Osteoblast (primary cell): ENCODE results near the gene SLC13A2. TPM values are rescaled to one million over a fixed set of nuclear protein-coding genes. Genes with fewer than 3 reads are reported as not detected.

Source experiments
- DNase-seq: peaks from one replicate; pipeline ENCODE4 v3.0.0; 2011; ENCODE audit warnings: low spot score, mixed read lengths; ENCODE audit not compliant: insufficient read length; ENCODE audit errors: missing footprints
- H2AFZ ChIP-seq: 2 replicates; pipeline ENCODE4 v1.6.0; 2011; ENCODE audit warnings: mild to moderate bottlenecking, low read length
- H3K27ac ChIP-seq: 2 replicates; pipeline ENCODE4 v1.5.1; 2011; ENCODE audit warnings: mild to moderate bottlenecking, low read depth, low read length, moderate library complexity
- H3K27me3 ChIP-seq: 2 replicates; pipeline ENCODE4 v1.6.0; 2012; ENCODE audit warnings: mild to moderate bottlenecking, control low read depth, inconsistent platforms, low read length, moderate library complexity; ENCODE audit not compliant: insufficient read depth
- H3K36me3 ChIP-seq: 2 replicates; pipeline ENCODE4 v1.5.1; 2011; ENCODE audit warnings: mild to moderate bottlenecking, low read length, control low read depth, moderate library complexity; ENCODE audit not compliant: insufficient read depth
- H3K4me1 ChIP-seq: 2 replicates; pipeline ENCODE4 v1.5.1; 2011; ENCODE audit warnings: mild to moderate bottlenecking, low read length, control low read depth, moderate library complexity; ENCODE audit not compliant: insufficient read depth
- H3K4me2 ChIP-seq: 2 replicates; pipeline ENCODE4 v1.6.0; 2011; ENCODE audit warnings: mild to moderate bottlenecking, low read length; ENCODE audit not compliant: insufficient read depth
- H3K4me3 ChIP-seq: fragments of 200-600 bp; sonication (generic); 3 replicates; pipeline ENCODE4 v1.5.1; 2012; ENCODE audit warnings: mild to moderate bottlenecking, low read length, inconsistent platforms; ENCODE audit not compliant: insufficient read depth
- H3K79me2 ChIP-seq: 2 replicates; pipeline ENCODE4 v1.6.0; 2012; ENCODE audit warnings: mild to moderate bottlenecking, low read length, control low read depth, inconsistent platforms; ENCODE audit not compliant: insufficient read depth
- H3K9me3 ChIP-seq: 2 replicates; pipeline ENCODE4 v1.5.1; 2011; ENCODE audit warnings: low read depth, low read length, control low read depth
- H4K20me1 ChIP-seq: 2 replicates; pipeline ENCODE4 v1.6.0; 2012; ENCODE audit warnings: mild to moderate bottlenecking, low read length, control low read depth; ENCODE audit not compliant: insufficient read depth
- CTCF ChIP-seq: IDR thresholded peaks from 2 replicates; pipeline ENCODE4 v1.5.1; 2011; ENCODE audit warnings: mild to moderate bottlenecking, low read depth, low read length, moderate library complexity; ENCODE audit errors: extremely low read depth
- total RNA-seq: library from RNA; depleted of rRNA; stranded (reverse); fragments of >200 nt; gene quantifications from 2 replicates; pipeline ENCODE4 v1.2.3, GENCODE V29; 2012

The SLC13A2 gene
- total RNA-seq, 1 donor = not detected

GRCh38 chr17:28523186-28523585 is 49.7 kb downstream of the SLC13A2 start:
- H3K27me3 ChIP-seq = no peaks in the 10 kb centered on the region
- H4K20me1 ChIP-seq = no peaks in the 10 kb centered on the region
- H3K4me3 ChIP-seq = no peak overlapping the region
- no peak for DNase-seq
- H3K4me1 ChIP-seq = peaks cover 7% of the 10 kb centered on the region
- H3K9me3 ChIP-seq = no peaks in the 10 kb centered on the region
- H3K36me3 ChIP-seq = no peaks in the 10 kb centered on the region
- no peak overlapping the region for H3K4me2 ChIP-seq
- no peak overlapping the region for H3K27ac ChIP-seq
- H2AFZ ChIP-seq = no peak overlapping the region
- H3K79me2 ChIP-seq = no peaks in the 10 kb centered on the region
- no peak for TF ChIP-seq CTCF

- Histone ChIP-seq H3K4me3 (no peak overlapping the region), H3K36me3 (no peaks in the 10 kb centered on the region), H2AFZ (no peak overlapping the region), H4K20me1 (no peaks in the 10 kb centered on the region), H3K9me3 (no peaks in the 10 kb centered on the region), H3K79me2 (no peaks in the 10 kb centered on the region), H3K27me3 (no peaks in the 10 kb centered on the region), H3K4me1 (peaks cover 7% of the 10 kb centered on the region), H3K4me2 (no peak overlapping the region), H3K27ac (no peak overlapping the region)
- peak; percentile 67 for DNase-seq
- no peak for TF ChIP-seq CTCF
Observed at GRCh38 chr17:28523876-28524275, 50.4 kb downstream of the SLC13A2 start.

- no peaks in the 10 kb centered on the region for H3K9me3 ChIP-seq
- no peak for TF ChIP-seq CTCF
- H2AFZ ChIP-seq = no peak overlapping the region
Observed at GRCh38 chr17:28524476-28525424, 51.3 kb downstream of the SLC13A2 start.

GRCh38 chr17:28526381-28526780 is 52.9 kb downstream of the SLC13A2 start:
- Histone ChIP-seq H4K20me1 (no peaks in the 10 kb centered on the region), H3K27ac (no peak overlapping the region), H3K4me1 (peaks cover 7% of the 10 kb centered on the region), H3K4me3 (no peak overlapping the region), H3K36me3 (no peaks in the 10 kb centered on the region), H3K4me2 (no peak overlapping the region), H3K79me2 (no peaks in the 10 kb centered on the region), H3K9me3 (no peaks in the 10 kb centered on the region), H2AFZ (no peak overlapping the region), H3K27me3 (no peaks in the 10 kb centered on the region)
- TF ChIP-seq CTCF = no peak
- DNase-seq = peak; percentile 78

More at GRCh38 chr17:28524476-28525424, 51.3 kb downstream of the SLC13A2 start:
- H3K27ac ChIP-seq = no peak overlapping the region
- no peaks in the 10 kb centered on the region for H3K27me3 ChIP-seq
- no peak overlapping the region for H3K4me2 ChIP-seq
- H4K20me1 ChIP-seq = no peaks in the 10 kb centered on the region
- DNase-seq = peak; percentile 98
- H3K4me3 ChIP-seq = no peak overlapping the region
- H3K4me1 ChIP-seq = peaks cover 7% of the 10 kb centered on the region
- H3K79me2 ChIP-seq = no peaks in the 10 kb centered on the region
- no peaks in the 10 kb centered on the region for H3K36me3 ChIP-seq
